HEK293 (cell line): ENCODE measurements around the gene UBR7.

ENCODE experiments used
- GLIS1 ChIP-seq: fragments of 450-650 bp; formaldehyde crosslinking; IDR thresholded peaks from 2 replicates; pipeline ENCODE4 v1.5.1; 2016; ENCODE audit warnings: missing biosample characterization, missing genetic modification characterization
- ZIC2 ChIP-seq: fragments of 450-650 bp; formaldehyde crosslinking; IDR thresholded peaks from 2 replicates; pipeline ENCODE4 v1.5.1; 2016; ENCODE audit warnings: missing biosample characterization, missing genetic modification characterization
- ZNF184 ChIP-seq: fragments of 450-650 bp; IDR thresholded peaks from 2 replicates; pipeline ENCODE4 v1.5.1; 2018; ENCODE audit warnings: missing biosample characterization, mild to moderate bottlenecking, missing genetic modification characterization
- ZNF404 ChIP-seq: fragments of 450-650 bp; formaldehyde crosslinking; IDR thresholded peaks from 2 replicates; pipeline ENCODE4 v1.5.1; 2017; ENCODE audit warnings: missing biosample characterization, missing genetic modification characterization
- ZNF555 ChIP-seq: fragments of 450-650 bp; formaldehyde crosslinking; conservative IDR thresholded peaks from 2 replicates; pipeline ENCODE4 v1.5.1; 2017; ENCODE audit warnings: missing biosample characterization, mild to moderate bottlenecking, missing genetic modification characterization, inconsistent platforms
- TF ChIP-seq, protein P1 (sequence below): fragments of 450-650 bp; formaldehyde crosslinking; IDR thresholded peaks from 2 replicates; pipeline ENCODE4 v1.5.1; 2016; ENCODE audit warnings: missing biosample characterization, missing genetic modification characterization
- TF ChIP-seq, protein P2 (sequence below): sonication (generic); formaldehyde crosslinking; IDR thresholded peaks from 2 replicates; pipeline ENCODE4 v1.8.1; 2022; ENCODE audit warnings: mild to moderate bottlenecking, moderate library complexity, missing genetic modification reagents

DNA sequence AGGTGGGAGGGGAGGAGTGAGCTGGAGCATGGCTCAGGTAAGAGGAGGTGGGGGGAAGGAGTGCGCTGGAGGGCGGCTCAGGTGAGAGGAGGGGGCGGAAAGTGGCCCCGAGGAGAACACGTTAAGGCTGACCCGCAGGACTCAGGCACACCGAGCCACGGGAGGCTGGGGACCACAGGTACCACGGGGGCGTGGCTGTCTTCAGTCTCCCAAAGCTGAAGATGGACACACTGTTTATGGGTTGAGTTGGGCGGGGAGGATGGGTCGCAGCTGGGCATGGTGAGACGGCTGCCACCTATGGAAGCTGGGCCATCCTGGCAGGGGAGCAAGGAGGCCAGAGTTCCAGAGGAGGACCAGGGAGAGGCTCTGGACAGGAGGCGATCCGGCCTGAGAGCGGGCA lies 23.5 kb downstream of the UBR7 start:
- TF ChIP-seq ZNF184 (tag by site-specific recombination) (no peak), GLIS1 (tag by site-specific recombination) (no peak), ZNF404 (tag by site-specific recombination) (no peak), ZNF555 (tag by site-specific recombination) (no peak), ZIC2 (tag by site-specific recombination) (no peak)
- TF ChIP-seq, protein P1, sequence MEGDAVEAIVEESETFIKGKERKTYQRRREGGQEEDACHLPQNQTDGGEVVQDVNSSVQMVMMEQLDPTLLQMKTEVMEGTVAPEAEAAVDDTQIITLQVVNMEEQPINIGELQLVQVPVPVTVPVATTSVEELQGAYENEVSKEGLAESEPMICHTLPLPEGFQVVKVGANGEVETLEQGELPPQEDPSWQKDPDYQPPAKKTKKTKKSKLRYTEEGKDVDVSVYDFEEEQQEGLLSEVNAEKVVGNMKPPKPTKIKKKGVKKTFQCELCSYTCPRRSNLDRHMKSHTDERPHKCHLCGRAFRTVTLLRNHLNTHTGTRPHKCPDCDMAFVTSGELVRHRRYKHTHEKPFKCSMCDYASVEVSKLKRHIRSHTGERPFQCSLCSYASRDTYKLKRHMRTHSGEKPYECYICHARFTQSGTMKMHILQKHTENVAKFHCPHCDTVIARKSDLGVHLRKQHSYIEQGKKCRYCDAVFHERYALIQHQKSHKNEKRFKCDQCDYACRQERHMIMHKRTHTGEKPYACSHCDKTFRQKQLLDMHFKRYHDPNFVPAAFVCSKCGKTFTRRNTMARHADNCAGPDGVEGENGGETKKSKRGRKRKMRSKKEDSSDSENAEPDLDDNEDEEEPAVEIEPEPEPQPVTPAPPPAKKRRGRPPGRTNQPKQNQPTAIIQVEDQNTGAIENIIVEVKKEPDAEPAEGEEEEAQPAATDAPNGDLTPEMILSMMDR (tag by site-specific recombination) = no peak
- TF ChIP-seq, protein P2, sequence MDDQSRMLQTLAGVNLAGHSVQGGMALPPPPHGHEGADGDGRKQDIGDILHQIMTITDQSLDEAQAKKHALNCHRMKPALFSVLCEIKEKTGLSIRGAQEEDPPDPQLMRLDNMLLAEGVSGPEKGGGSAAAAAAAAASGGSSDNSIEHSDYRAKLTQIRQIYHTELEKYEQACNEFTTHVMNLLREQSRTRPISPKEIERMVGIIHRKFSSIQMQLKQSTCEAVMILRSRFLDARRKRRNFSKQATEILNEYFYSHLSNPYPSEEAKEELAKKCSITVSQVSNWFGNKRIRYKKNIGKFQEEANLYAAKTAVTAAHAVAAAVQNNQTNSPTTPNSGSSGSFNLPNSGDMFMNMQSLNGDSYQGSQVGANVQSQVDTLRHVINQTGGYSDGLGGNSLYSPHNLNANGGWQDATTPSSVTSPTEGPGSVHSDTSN (CRISPR knock-in tag) = no peak
